ENCODE measurements around the gene PTPRE. TPM values are rescaled to one million over a fixed set of nuclear protein-coding genes. Genes with fewer than 3 reads are reported as not detected.

Gene PTPRE
- total RNA-seq, 2 experiments from 2014 or later: 19.9 to 22.3 TPM

DNA sequence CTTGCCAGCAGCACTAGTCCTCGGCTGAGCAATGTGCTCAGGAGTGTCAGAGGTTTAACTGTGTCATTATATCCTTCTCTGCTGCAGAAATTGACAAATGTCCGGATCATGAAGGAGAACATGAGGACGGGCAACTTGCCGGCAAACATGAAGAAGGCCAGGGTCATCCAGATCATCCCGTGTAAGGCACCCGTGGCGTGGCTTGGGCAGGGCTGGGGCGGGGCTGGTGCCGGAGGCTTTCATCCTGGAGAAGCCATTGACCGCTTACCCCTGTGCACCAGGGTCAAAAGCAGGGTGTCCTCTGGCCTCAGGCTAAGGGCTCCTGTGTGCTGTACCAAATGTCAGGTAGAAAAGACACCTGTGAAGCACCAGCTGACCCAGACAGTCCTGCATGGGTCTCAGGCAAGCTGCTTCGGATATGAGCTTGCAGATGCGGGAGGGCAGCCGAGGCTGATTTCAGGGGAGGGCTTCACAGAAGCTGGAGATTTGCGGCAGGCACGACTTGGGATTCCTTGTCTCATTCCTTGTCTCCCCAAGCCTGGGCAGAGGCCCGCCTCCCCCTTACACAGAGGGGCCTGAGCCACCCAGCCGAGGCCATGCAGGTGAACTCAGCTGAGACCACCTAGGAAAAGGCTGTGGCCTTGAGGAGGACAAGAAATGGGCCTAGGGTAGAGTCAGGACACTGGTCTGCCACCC is 164.0 kb downstream of the PTPRE start:
- POLR2A ChIA-PET: interaction anchor here (2.0 kb wide), 1 partner anchor 23 kb away, joined by 6 read pairs; no protein-coding TSS in a partner anchor
- no peak overlapping the region for H3K27ac Mint-ChIP-seq
- DNase-seq (no peak), ATAC-seq (no peak)
- H3K36me3 Mint-ChIP-seq (ENCODE audit: low read depth): peaks cover 67% of the 10 kb centered on the region
- TF ChIP-seq, protein P1, sequence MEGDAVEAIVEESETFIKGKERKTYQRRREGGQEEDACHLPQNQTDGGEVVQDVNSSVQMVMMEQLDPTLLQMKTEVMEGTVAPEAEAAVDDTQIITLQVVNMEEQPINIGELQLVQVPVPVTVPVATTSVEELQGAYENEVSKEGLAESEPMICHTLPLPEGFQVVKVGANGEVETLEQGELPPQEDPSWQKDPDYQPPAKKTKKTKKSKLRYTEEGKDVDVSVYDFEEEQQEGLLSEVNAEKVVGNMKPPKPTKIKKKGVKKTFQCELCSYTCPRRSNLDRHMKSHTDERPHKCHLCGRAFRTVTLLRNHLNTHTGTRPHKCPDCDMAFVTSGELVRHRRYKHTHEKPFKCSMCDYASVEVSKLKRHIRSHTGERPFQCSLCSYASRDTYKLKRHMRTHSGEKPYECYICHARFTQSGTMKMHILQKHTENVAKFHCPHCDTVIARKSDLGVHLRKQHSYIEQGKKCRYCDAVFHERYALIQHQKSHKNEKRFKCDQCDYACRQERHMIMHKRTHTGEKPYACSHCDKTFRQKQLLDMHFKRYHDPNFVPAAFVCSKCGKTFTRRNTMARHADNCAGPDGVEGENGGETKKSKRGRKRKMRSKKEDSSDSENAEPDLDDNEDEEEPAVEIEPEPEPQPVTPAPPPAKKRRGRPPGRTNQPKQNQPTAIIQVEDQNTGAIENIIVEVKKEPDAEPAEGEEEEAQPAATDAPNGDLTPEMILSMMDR (IDR thresholded peaks at IDR 0.05): no peak
- H3K27me3 Mint-ChIP-seq: no peaks in the 10 kb centered on the region
- H3K9me3 Mint-ChIP-seq: no peaks in the 10 kb centered on the region
- intact Hi-C loops (cut with micrococcal nuclease): no loop called here
- CTCF ChIA-PET: interaction anchor here (0.8 to 8.4 kb wide), 9 partner anchors 23 to 172 kb away, joined by 3 to 179 read pairs (median 8); partner anchors contain the start of gene PTPRE
- no peak overlapping the region for H3K4me3 Mint-ChIP-seq
- H3K4me1 Mint-ChIP-seq (ENCODE audit: low read depth): peaks cover 16% of the 10 kb centered on the region

DNA sequence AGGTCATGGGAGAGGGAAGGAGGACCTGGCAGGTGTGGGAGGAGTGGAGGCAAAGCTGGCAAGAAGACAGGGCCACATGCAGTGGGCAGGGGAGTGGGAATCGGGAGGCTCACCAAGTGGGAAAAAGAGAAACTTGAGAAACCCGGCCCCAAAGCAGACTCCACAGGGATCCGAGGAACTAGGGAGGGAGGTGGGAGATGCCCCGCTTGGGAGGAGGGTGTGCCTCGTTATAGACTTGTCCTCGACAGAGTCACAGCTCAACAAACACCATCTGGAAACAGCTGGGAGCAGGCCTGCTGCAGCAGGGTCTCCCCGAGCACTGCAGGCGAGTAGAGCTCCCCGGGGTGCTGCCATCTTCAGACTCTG is 164.5 kb downstream of the PTPRE start:
- peaks cover 11% of the 10 kb centered on the region for H3K4me1 Mint-ChIP-seq (ENCODE audit: low read depth)
- ChIA-PET CTCF (interaction anchor here (0.8 to 8.4 kb wide), 5 partner anchors 23 to 165 kb away, joined by 3 to 179 read pairs (median 9); partner anchors contain the start of gene PTPRE), POLR2A (interaction anchor here (1.2 kb wide), 1 partner anchor 36 kb away, joined by 3 read pairs; no protein-coding TSS in a partner anchor)
- TF ChIP-seq, protein P1 (IDR thresholded peaks at IDR 0.05): no peak
- H3K9me3 Mint-ChIP-seq: no peaks in the 10 kb centered on the region
- intact Hi-C loops (cut with micrococcal nuclease): no loop called here
- ATAC-seq: no peak
- no peak for DNase-seq
- H3K27ac Mint-ChIP-seq: no peak overlapping the region
- no peaks in the 10 kb centered on the region for H3K27me3 Mint-ChIP-seq
- peaks cover 63% of the 10 kb centered on the region for H3K36me3 Mint-ChIP-seq (ENCODE audit: low read depth)
- no peak overlapping the region for H3K4me3 Mint-ChIP-seq

DNA sequence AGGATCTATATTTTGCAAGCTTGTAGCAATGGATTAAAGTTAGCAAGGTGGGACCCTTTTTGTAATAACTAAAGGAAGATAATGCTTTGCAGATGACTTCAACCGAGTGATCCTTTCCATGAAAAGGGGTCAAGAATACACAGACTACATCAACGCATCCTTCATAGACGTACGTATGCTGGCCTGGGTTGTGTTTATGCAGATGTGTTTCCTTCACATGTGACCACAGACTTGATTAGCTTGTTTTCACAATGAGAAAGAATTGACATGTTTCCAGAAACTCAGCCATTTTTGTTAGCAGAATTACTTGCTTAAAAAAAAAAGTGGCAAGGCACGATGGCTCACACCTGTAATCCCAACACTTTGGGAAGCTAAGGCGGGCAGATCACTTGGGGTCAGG is 165.1 kb downstream of the PTPRE start:
- Mint-ChIP-seq H3K27me3 (no peaks in the 10 kb centered on the region), H3K4me1 (ENCODE audit: low read depth) (peaks cover 5% of the 10 kb centered on the region), H3K4me3 (no peak overlapping the region), H3K36me3 (ENCODE audit: low read depth) (peaks cover 56% of the 10 kb centered on the region), H3K27ac (no peak overlapping the region), H3K9me3 (no peaks in the 10 kb centered on the region)
- DNase-seq (no peak), ATAC-seq (no peak)
- TF ChIP-seq, protein P1 (IDR thresholded peaks at IDR 0.05): no peak
- intact Hi-C loops (cut with micrococcal nuclease): no loop called here
- ChIA-PET POLR2A (interaction anchor here (1.2 kb wide), 1 partner anchor 37 kb away, joined by 3 read pairs; no protein-coding TSS in a partner anchor), CTCF (interaction anchor here (1.2 to 8.4 kb wide), 5 partner anchors 9 to 166 kb away, joined by 3 to 179 read pairs (median 9); partner anchors contain the start of gene PTPRE)

DNA sequence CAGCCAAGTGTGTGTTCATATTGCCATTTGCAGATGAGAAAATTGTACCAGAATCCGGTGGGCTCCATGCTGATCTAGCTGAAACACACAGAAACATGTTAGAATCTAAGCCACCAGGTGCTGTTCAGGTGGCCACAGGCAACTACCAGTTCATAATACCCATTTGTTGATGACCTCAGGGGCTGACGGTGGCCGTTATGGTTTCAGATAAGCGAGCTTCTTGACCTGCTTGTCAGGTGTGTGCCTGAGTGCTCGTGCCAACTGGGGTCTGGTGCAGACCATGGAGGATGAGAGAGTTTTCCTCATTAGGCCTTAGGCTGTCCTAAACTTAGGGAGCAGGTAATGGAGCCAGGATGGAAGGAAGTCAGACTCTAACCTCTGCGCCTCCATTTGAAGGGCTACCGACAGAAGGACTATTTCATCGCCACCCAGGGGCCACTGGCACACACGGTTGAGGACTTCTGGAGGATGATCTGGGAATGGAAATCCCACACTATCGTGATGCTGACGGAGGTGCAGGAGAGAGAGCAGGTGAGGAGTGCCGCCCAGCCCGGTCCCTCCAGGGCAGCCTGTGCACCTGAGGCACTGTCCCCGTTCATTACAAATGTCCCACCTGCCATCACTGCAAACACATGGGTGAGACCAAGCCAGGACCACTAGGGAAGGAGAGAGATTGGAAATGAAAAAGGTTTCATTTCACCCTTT is 166.2 kb downstream of the PTPRE start:
- Mint-ChIP-seq H3K9me3 (no peaks in the 10 kb centered on the region), H3K4me3 (no peak overlapping the region), H3K36me3 (ENCODE audit: low read depth) (peaks cover 53% of the 10 kb centered on the region), H3K4me1 (ENCODE audit: low read depth) (peaks cover 2% of the 10 kb centered on the region), H3K27ac (no peak overlapping the region), H3K27me3 (no peaks in the 10 kb centered on the region)
- TF ChIP-seq, protein P1 (IDR thresholded peaks at IDR 0.05): no peak
- CTCF ChIA-PET: interaction anchor here (0.6 to 8.4 kb wide), 5 partner anchors 8 to 62 kb away, joined by 3 to 179 read pairs (median 3); no protein-coding TSS in a partner anchor
- POLR2A ChIA-PET: interaction anchor here (1.0 kb wide), 1 partner anchor 10 kb away, joined by 3 read pairs; no protein-coding TSS in a partner anchor
- intact Hi-C loops (cut with micrococcal nuclease): no loop called here
- DNase-seq: no peak
- no peak for ATAC-seq

All from activated CD8-positive, alpha-beta T cell treated with anti-CD3 and anti-CD28 coated beads for 36 hours (primary cell).